Neuronal stem cell (in vitro differentiated cells): ENCODE results near the gene WDR45B.
"Not testable (repeated sequence)": the region's sequence is repeated elsewhere in the genome, so short reads cannot be mapped to it uniquely, and the experiment has no call there.

Experiments
- DNase-seq: peaks from one replicate; pipeline ENCODE4 v3.0.0-alpha.2; 2013; ENCODE audit warnings: low spot score
- H2AFZ ChIP-seq: one replicate; pipeline ENCODE4 v1.6.1; 2013; ENCODE audit warnings: mild to moderate bottlenecking, low read length, inconsistent platforms
- H2AK5ac ChIP-seq: 2 replicates; pipeline ENCODE4 v1.6.1; 2013; ENCODE audit warnings: low read depth, mild to moderate bottlenecking, inconsistent platforms, low read length, moderate library complexity, mixed read lengths
- H2BK120ac ChIP-seq: 2 replicates; pipeline ENCODE4 v1.6.1; 2013; ENCODE audit warnings: low read depth, mild to moderate bottlenecking, inconsistent platforms, low read length, moderate library complexity, mixed read lengths
- H2BK12ac ChIP-seq: one replicate; pipeline ENCODE4 v1.6.1; 2013; ENCODE audit warnings: low read length, inconsistent platforms
- H2BK15ac ChIP-seq: 2 replicates; pipeline ENCODE4 v1.6.1; 2013; ENCODE audit warnings: mild to moderate bottlenecking, low read length, inconsistent platforms, mixed read lengths
- H2BK5ac ChIP-seq: one replicate; pipeline ENCODE4 v1.6.1; 2013; ENCODE audit warnings: inconsistent platforms, mild to moderate bottlenecking, low read length, moderate library complexity
- H3K14ac ChIP-seq: one replicate; pipeline ENCODE4 v1.6.1; 2013; ENCODE audit warnings: low read length, inconsistent platforms
- H3K18ac ChIP-seq: 2 replicates; pipeline ENCODE4 v1.6.1; 2013; ENCODE audit warnings: low read length, inconsistent platforms
- H3K23ac ChIP-seq: 2 replicates; pipeline ENCODE4 v1.6.1; 2013; ENCODE audit warnings: low read depth, mild to moderate bottlenecking, mixed read lengths, low read length, inconsistent platforms; ENCODE audit not compliant: poor library complexity
- H3K27ac ChIP-seq: replicated peaks from 3 replicates; pipeline ENCODE4 v1.5.1; 2013; ENCODE audit warnings: low read length, inconsistent platforms
- H3K27me3 ChIP-seq, 3 experiments: 2 replicates each; pipeline ENCODE4 v1.6.1; 2013; ENCODE audit warnings: low read length in 3 of 3, mild to moderate bottlenecking in 2 of 3, inconsistent platforms in 1 of 3, low read depth in 1 of 3, mixed read lengths in 1 of 3, moderate library complexity in 1 of 3; ENCODE audit not compliant: control insufficient read depth in 3 of 3, insufficient read depth in 3 of 3
- H3K36me3 ChIP-seq, 2 donors: replicated peaks in 1 of 2; 2 replicates each; pipeline ENCODE4 v1.6.1; 2013; ENCODE audit warnings: low read length in 2 of 2; ENCODE audit not compliant: control insufficient read depth in 2 of 2, insufficient read depth in 2 of 2
- H3K4ac ChIP-seq: 2 replicates; pipeline ENCODE4 v1.6.1; 2013; ENCODE audit warnings: inconsistent platforms, mild to moderate bottlenecking, low read length, moderate library complexity
- H3K4me1 ChIP-seq, 2 donors: 1 replicate in 1 of 2; 2 replicates in 1 of 2; pipeline ENCODE4 v1.6.1; 2013; ENCODE audit warnings: low read length in 2 of 2, low read depth in 1 of 2; ENCODE audit not compliant: control insufficient read depth in 2 of 2, insufficient read depth in 1 of 2
- H3K4me2 ChIP-seq: one replicate; pipeline ENCODE4 v1.6.1; 2013; ENCODE audit warnings: mild to moderate bottlenecking, low read length, inconsistent platforms; ENCODE audit not compliant: insufficient read depth, poor library complexity, severe bottlenecking
- H3K4me3 ChIP-seq, 2 donors: 2 replicates each; pipeline ENCODE4 v1.5.1; 2013; ENCODE audit warnings: low read length in 2 of 2, mild to moderate bottlenecking in 2 of 2, inconsistent platforms in 1 of 2, moderate library complexity in 1 of 2
- H3K79me1 ChIP-seq: one replicate; pipeline ENCODE4 v1.6.1; 2013; ENCODE audit warnings: low read depth, mild to moderate bottlenecking, inconsistent platforms, low read length, moderate library complexity
- H3K9ac ChIP-seq: one replicate; pipeline ENCODE4 v1.6.1; 2013; ENCODE audit warnings: mild to moderate bottlenecking, low read depth, low read length, inconsistent platforms; ENCODE audit not compliant: poor library complexity
- H3K9me3 ChIP-seq, 2 donors: replicated peaks in 1 of 2; 2 replicates each; pipeline versions ENCODE3 to v1.6.1; 2013; ENCODE audit warnings: low read length in 2 of 2, mild to moderate bottlenecking in 2 of 2, inconsistent platforms in 1 of 2, low read depth in 1 of 2, mixed read lengths in 1 of 2, moderate library complexity in 1 of 2; ENCODE audit not compliant: control insufficient read depth in 2 of 2, insufficient read depth in 1 of 2
- H4K8ac ChIP-seq: one replicate; pipeline ENCODE4 v1.6.1; 2013; ENCODE audit warnings: low read depth, mild to moderate bottlenecking, inconsistent platforms, low read length, moderate library complexity
- H4K91ac ChIP-seq: one replicate; pipeline ENCODE4 v1.6.1; 2013; ENCODE audit warnings: low read length, low read depth, mild to moderate bottlenecking, inconsistent platforms; ENCODE audit not compliant: poor library complexity
- WGBS, 2 donors: extraction: QIAGEN DNeasy Blood & Tissue Kit; methylation state at CpG; one replicate each; pipeline ENCODE4 v1.1.7; 2013; ENCODE audit warnings: missing lambda C conversion rate in 2 of 2, mixed read lengths in 1 of 2; ENCODE audit not compliant: insufficient read length in 2 of 2, insufficient replicate concordance in 1 of 2; ENCODE audit errors: extremely low coverage in 2 of 2; 5-methylcytosine and 5-hydroxymethylcytosine counted together

Gene WDR45B

GRCh38 chr17:82656266-82656665, 8.0 kb upstream of the WDR45B start:
- no peak overlapping the region for H3K9ac ChIP-seq
- H3K9me3 ChIP-seq, result peaks cover 0 to 10% of the 10 kb centered on the region in 2 donors
- no peak overlapping the region for H2BK12ac ChIP-seq
- H2BK120ac ChIP-seq, result no peak overlapping the region
- H3K14ac ChIP-seq, result no peak overlapping the region
- no peak overlapping the region for H3K18ac ChIP-seq
- H3K27me3 ChIP-seq, result no peaks in the 10 kb centered on the region
- no peak overlapping the region for H2AK5ac ChIP-seq
- H3K23ac ChIP-seq, result no peak overlapping the region
- no peak overlapping the region for H3K4me2 ChIP-seq
- no peak for DNase-seq
- no peak overlapping the region for H2BK5ac ChIP-seq
- H2AFZ ChIP-seq, result no peak overlapping the region
- WGBS, 2 donors, result no CpG with 5 or more reads among the region's 16 CpGs
- no peak overlapping the region for H4K91ac ChIP-seq
- peaks cover 0 to 3% of the 10 kb centered on the region in 2 donors for H3K4me1 ChIP-seq
- H4K8ac ChIP-seq, result no peak overlapping the region
- H3K4ac ChIP-seq, result no peak overlapping the region
- H2BK15ac ChIP-seq, result no peak overlapping the region
- H3K36me3 ChIP-seq, result peaks cover 2 to 9% of the 10 kb centered on the region in 2 donors
- no peak overlapping the region for H3K4me3 ChIP-seq
- peaks cover 4% of the 10 kb centered on the region for H3K79me1 ChIP-seq
- no peak overlapping the region for H3K27ac ChIP-seq

- Histone ChIP-seq H3K4me1 (peaks cover 0 to 3% of the 10 kb centered on the region in 2 donors), H4K8ac (no peak overlapping the region), H3K27ac (no peak overlapping the region), H3K4me2 (no peak overlapping the region), H3K4ac (no peak overlapping the region), H4K91ac (no peak overlapping the region), H3K9me3 (peaks cover 0 to 8% of the 10 kb centered on the region in 2 donors), H3K14ac (no peak overlapping the region), H2BK15ac (no peak overlapping the region), H2BK12ac (no peak overlapping the region), H3K36me3 (peaks cover 2 to 8% of the 10 kb centered on the region in 2 donors), H3K9ac (peak overlapping the region; percentile 14), H3K79me1 (peaks cover 4% of the 10 kb centered on the region), H3K27me3 (no peaks in the 10 kb centered on the region), H3K4me3 (no peak overlapping the region), H2BK120ac (no peak overlapping the region), H2BK5ac (no peak overlapping the region), H3K18ac (peak overlapping the region; percentile 13), H2AFZ (no peak overlapping the region), H3K23ac (peak overlapping the region; percentile 57), H2AK5ac (peak overlapping the region; percentile 79)
- no CpG with 5 or more reads among the region's 13 CpGs for WGBS, 2 donors
- DNase-seq, result no peak
Observed at GRCh38 chr17:82655523-82655922, 7.3 kb upstream of the WDR45B start.

GRCh38 chr17:82655038-82655479, 6.8 kb upstream of the WDR45B start:
- Histone ChIP-seq H2BK15ac (no peak overlapping the region), H2AK5ac (no peak overlapping the region), H3K27ac (no peak overlapping the region), H3K4me2 (no peak overlapping the region), H3K9ac (no peak overlapping the region), H3K9me3 (peaks cover 0 to 3% of the 10 kb centered on the region in 2 donors), H3K79me1 (peaks cover 3% of the 10 kb centered on the region), H3K14ac (no peak overlapping the region), H3K18ac (no peak overlapping the region), H3K23ac (no peak overlapping the region), H2BK12ac (no peak overlapping the region), H3K4me1 (peaks cover 0 to under 1% of the 10 kb centered on the region in 2 donors), H4K91ac (no peak overlapping the region), H2BK5ac (no peak overlapping the region), H2AFZ (no peak overlapping the region), H3K27me3 (no peaks in the 10 kb centered on the region), H3K36me3 (peaks cover 2 to 3% of the 10 kb centered on the region in 2 donors), H4K8ac (no peak overlapping the region), H3K4ac (no peak overlapping the region), H2BK120ac (no peak overlapping the region), H3K4me3 (no peak overlapping the region)
- DNase-seq, result no peak
- no CpG with 5 or more reads among the region's 15 CpGs for WGBS, 2 donors

GRCh38 chr17:82654611-82655010, 6.4 kb upstream of the WDR45B start:
- not testable (repeated sequence) for H3K4ac ChIP-seq, H4K91ac ChIP-seq, H3K36me3 ChIP-seq, H2AK5ac ChIP-seq, H3K14ac ChIP-seq, H2AFZ ChIP-seq, H4K8ac ChIP-seq, H3K4me1 ChIP-seq, H3K79me1 ChIP-seq, H2BK15ac ChIP-seq, H3K27me3 ChIP-seq, H3K23ac ChIP-seq, H2BK120ac ChIP-seq, H2BK5ac ChIP-seq, H3K27ac ChIP-seq, DNase-seq, H3K4me3 ChIP-seq, H3K18ac ChIP-seq, H3K9me3 ChIP-seq, H2BK12ac ChIP-seq, H3K4me2 ChIP-seq, H3K9ac ChIP-seq
- WGBS, 2 donors, result no CpG with 5 or more reads among the region's 6 CpGs
